GM19468 (cell line): Measurements from ENCODE around the gene TMEM235.
A peak's percentile ranks its signal among the peaks of the same experiment; 100 is the strongest.

Experiments
- ATAC-seq: cut with Tn5 transposase; IDR thresholded peaks from one replicate; pipeline ENCODE4 v1.9.1; 2021; ENCODE audit warnings: mild to moderate bottlenecking, moderate library complexity, moderate number of reproducible peaks; ENCODE audit not compliant: unreplicated experiment; ENCODE audit errors: extremely low read depth

TMEM235 gene

DNA sequence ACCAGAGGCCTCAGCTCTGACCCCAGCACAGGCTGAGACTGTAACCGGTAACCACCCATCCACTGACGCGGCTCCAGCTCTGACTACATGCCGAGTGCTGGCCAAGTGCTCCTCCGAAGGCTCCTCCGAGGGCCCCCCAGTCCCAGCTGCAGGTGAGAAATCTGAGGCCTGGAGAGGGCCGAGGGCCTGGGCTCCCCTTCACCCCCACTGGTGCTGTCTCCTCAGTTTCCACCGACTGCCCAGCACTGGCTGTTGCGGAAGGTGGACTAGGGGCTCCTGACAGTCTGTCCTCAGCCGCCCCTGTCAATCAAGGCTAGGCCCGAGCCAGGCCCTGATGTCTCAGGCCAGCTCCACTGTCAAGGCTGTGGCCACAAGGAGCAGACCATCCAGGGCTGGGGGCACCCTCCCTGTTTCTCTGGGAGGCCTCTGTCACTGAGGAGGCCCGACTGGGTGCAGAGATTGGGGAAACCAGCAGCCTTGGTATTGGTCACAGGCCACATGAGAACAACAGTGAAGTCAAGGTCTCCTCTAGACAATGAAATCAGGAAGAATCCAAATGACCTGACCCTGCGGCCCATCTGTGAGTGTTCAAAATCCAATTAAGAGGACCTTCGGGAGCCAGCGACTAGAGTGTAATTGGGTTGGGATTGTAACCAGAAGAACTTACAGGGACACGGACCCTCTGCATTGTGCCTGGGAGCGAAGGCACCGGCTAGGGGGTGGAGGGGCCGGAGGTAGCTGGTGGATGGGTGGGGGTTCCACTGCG lies 5.1 kb downstream of the TMEM235 start:
- no peak for ATAC-seq

DNA sequence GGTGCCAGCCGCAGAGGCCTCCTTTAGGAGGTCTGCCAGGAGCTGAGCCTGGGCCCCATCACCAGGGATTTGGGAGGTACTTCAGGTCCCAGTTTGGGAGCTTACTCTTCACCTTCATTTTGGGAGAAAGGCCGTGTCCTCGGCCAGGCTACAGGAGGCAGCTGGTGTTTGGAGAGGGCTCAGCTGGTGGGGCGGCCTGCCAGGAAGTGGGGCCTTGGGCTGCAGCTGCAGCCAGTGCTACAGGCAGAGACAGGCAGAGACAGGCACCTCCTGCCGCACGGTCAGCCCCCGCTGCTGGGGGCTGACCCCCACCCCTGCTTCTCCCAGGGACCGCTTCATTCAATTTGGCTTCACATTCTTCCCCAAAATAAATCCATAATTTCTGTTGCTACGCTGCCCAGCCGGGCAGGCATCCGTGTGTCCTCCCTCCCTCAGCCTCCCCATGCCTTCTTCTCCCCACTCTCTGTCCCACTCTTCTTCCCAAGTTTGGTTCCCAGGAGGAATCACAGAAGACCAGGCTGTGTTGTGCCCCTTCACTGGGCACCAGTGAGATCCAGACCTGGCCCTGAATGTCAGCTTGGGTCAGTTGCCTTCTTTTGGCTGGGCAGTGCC lies 6.1 kb downstream of the TMEM235 start:
- ATAC-seq = no peak

DNA sequence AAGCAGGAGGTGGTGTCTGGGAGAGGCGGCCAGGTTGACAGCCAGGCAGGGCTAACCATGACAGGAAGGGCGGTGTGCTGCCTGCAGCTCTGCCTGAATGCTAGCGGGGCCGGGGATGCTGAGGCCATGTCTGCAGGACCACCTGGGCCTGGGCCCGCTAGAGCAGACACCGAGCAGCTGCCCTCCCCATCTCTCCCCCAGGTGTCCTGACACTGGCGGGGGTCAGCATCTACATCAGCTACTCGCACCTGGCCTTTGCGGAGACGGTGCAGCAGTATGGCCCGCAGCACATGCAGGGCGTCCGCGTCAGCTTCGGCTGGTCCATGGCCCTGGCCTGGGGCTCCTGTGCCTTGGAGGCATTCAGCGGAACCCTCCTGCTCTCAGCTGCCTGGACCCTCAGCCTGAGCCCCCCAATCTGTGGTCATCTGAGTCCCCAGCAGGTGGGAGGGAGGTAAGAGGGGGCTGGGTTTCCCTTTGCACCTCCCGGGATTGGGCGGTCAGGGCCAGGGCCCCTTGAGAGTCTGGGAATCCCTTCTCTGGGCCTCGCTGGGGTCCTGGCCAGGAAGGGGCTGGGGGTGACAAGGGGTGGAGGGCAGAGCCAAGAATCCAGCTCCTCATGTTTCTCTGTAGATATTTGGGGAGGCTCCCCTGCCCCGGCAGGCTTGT lies 7.5 kb downstream of the TMEM235 start:
- no peak for ATAC-seq

DNA sequence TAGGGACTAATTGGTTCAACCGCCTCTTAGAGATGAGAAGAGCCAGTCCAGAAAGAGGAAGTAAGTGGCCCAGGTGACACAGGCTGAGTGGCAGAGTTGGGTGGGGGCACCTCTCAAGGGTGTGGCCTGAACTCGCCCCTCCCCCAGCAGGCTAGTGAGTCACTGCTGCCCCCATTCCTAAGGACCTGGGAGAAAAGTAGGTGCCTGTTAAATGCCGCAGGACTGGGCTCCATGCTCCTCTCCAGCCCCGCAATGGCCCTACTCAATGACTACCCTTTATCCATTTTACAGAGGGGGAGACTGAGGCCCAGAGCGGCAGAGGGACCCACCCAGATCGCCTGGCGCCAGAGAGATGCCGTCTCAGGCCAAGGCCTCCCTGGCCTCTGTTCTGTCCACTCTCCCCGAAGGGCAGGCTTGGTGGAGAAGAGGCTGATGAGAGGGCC lies 8.1 kb downstream of the TMEM235 start:
- ATAC-seq = no peak

DNA sequence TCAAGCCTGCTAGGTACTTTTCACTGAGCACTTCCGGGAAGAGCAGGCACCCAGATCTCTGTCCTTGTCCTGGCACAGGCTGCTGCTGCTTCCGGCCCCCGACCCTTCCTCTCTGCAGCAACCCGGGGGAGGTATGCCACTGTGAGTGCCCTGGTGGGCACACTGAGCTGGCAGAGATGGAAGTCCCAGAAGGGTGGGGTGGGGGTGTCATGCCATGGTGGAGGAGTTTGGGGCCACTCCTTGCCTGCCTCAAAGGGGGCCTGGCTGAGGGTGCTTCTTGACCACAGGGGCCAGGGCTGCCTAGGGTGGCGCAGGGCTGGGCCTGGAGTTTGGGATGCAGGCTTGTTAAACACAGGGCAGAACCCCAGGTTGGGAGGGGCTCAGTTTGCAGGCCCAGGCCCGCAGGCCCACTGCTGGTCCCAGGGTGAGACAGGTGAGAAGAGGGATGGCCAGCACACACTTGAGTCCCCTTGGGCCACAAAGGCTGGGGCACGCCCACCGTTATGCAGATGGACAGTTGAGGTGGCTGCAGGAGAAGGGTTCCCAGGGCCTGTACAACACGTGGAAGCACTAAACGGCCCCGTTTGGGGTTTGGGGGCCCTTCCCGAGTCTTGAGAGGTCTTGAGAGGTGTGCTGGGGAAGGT lies 8.7 kb downstream of the TMEM235 start:
- no peak for ATAC-seq

DNA sequence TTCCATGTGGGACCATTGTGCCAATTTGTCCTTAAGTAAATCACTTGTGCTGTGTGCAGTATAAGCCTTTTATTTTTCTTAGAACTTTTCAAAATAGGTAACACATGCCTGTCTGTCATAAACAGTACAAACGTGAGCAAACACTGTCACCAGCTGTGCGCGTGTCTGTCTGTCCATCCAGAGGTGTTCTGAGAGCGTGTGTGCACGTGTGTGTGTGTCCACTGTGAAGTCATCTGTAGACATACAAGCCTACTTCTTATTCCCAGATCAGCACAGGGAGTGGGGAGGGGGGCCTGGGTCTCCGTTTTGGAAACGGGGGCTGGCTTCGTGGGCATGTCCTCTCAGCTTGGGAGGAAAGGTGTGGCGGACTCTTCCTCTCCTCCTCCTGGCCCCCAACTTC lies 9.4 kb downstream of the TMEM235 start:
- ATAC-seq = no peak

DNA sequence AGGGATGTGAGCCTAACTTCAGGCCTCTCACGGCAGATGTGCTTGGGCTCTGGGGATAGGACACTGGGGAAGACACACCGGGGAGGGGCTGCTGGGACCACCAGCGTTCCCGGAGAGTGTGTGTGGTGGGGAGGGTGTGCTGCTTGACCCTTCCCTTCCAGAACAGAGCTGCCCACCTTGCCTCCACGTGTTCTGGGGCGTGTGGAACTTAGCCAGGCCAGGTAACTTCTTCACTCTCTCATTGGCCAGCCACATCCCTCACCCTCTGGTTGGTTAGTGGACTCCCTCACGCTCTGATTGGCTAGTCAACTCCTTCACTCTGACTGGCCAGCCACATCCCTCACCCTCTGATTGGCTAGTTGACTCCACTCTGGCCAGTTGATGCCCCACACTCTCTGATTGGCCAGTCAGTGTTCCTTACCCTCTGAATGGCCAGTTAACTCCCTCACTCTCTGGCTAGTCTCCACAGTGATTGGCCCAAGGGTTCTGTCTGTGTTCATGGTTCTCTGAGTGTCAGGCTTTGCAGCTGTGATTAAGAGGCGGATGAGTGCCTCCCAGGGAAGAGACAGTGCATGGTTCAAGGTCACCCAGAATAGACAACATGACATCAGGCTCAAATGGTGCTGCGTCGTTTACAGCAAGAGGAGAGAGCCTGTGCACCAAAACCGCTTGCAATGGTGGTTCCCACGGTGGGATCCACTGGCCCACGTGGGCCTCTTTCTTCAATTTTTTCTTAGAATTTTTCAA lies 10.0 kb downstream of the TMEM235 start:
- no peak for ATAC-seq

DNA sequence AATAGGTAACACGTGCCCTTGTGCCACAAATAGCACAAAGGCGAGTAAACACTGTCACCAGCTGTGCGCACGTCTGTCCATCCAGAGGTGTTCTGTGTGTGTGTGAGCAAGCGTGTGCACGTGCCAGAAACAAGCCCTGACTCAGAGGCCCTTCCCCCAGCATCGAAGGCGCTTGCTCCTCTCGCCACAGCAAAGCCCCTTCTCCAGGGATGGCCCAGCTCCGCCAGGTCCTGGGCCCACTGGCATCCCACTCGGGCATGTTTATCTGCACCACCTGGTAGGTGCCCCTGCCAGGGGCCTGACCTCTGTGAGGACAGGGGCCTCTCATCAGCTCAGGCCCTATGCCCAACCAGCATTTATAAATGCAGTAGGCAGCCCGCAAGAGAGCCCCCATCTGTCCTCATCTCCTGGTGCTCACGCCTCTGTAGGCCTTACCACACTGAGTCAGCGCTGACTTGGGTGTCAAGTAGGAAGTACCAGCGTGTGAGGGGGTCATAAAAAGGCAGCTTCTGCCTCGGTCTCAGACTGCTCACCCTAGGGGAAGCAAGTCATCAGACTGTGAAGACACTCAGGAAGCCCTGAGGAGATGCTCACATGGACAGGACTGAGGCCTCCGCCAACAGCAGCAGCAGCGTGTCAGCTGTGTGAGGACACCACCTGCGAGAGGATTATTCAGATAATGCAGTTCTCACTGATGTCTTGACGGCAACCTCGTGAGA lies 10.8 kb downstream of the TMEM235 start:
- ATAC-seq = no peak

DNA sequence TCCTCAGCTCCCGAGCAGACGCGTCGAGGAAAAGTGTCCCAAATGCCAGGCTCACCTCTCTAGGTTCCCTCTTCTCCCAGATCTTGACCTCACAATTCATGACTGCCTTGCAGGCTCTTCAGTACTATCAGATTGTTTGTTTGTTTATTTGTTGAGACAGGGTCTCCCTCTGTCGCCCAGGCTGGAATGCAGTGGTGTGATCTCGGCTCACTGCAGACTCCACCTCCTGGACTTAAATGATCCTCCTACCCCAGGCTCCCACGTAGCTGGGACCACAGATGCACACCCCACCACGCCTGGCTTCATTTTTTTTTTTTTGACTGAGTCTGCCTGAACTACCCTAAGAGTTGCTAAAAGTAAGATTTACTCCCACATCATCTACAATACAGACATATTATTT lies 15.9 kb downstream of the TMEM235 start:
- no peak for ATAC-seq

DNA sequence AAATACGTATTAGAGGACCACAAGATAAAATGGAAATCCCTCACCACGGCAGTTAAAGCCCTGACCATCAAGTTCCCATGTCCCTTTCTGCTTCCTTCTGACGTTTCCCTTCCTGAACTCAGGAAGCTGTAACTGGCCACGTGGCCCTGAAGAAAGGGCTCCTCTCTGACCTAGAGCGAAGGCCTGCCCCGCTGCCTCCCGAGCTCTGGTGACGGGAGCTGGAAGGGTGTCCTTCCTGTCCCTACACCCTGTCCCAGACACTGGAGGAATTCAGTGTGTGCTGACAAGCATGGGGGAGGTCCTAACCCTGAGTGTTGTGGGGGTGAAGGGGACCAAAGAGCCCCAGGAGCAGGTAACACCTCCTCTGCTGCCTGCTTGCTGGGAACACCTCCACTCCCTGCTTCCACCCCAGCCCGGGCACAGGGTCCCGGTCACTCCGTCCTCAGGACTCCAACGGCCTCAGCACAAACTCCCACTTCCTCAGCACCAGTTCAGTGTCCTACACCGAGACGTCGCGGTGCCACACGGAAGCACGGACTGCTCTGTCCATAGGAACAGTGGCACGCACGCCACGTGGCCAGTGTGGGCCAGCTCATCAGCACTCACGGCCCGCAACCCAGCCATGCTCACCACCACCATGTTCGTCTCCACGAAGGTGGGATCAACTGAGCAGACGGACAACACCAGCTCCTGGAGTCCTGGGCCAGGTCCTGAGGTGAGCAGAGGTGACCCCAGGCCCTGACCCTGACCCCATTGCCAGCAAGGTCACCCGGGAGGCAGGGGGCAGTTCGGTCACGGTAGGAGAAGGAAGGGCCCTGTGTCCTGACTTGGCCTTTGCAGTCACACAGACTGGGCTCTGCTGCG lies 16.9 kb downstream of the TMEM235 start:
- no peak for ATAC-seq

DNA sequence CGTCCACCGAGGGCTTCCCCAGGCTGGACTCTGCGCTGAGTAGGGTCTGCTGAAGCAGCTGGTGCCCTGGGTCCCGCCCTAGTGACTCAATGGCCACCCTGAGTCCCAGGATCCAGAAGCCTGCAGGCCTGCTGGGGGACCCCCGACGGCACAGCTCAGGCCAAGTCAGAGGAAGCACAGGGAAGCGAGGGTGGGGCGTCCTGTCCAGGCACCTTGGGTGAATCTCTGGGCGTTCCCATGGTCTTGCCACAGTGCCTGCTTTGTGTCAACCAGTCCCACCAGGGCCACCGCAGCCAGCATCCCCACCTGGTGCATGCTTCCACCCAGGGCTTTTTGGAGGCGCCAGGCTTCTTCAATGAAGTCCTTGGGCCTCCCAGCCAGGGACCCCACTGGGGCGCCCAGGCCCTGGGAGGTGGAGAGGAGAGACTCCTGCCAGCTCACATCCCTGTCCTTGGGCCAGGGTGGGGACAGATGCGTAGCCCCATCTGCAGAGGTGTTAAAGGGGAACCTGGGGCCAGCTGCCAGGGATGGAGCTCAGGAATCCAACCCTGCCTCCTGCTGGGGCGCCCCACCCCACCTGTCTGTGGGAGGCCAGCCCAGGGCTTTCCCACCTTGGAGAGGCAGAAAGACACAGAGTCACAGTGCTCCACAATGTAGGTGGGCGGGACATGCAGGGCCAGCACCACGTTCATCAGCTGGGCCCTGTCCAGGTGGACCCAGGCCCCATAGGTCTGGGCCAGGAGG lies 17.8 kb downstream of the TMEM235 start:
- no peak for ATAC-seq

DNA sequence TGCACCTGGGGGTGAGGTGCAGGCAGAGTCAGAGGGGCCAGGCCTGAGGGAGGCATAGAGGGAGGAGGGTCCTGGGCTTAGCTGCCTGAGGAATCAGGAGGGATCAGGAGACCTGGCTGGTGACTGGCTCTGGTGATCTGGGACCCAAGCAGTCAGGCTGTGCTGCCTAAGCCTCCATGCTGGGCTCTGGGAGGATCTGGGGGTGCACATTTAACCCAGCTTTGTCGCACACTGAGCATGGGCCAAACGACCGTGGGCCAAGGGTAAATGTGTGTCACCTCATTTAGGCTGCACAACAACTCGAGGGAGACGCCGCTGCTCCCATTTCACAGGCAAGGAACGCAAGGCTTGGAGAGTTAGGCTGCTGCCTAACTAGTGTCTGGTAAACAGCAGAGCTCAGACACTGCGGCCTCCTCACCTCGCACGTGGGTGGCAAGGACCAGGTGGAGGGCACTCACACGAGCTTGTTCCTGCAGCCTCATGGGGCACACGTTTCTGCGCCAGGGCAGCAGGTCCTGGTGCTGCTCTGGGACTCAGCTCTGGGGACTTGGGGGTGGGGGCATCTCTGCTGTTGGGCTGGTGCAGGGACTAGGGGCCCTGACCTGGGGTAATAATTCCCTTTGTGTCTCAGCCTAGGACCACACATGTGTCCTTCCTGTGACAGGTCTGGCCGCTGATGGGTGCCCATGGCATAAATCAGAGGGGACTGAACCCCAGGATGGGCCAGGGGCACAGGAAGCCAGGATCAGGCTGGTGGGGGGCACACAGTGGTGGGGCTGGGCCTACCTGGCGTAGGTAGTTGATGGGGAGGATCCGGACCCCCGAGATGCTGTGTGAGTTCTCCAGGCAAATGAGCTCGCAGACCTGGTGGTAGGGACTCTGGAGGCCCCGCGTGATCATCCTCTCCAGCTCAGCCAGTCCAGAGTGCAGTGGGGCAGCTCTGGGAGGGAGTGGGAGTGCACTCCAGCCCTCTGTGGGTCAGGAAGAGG lies 18.7 kb downstream of the TMEM235 start:
- ATAC-seq = no peak

DNA sequence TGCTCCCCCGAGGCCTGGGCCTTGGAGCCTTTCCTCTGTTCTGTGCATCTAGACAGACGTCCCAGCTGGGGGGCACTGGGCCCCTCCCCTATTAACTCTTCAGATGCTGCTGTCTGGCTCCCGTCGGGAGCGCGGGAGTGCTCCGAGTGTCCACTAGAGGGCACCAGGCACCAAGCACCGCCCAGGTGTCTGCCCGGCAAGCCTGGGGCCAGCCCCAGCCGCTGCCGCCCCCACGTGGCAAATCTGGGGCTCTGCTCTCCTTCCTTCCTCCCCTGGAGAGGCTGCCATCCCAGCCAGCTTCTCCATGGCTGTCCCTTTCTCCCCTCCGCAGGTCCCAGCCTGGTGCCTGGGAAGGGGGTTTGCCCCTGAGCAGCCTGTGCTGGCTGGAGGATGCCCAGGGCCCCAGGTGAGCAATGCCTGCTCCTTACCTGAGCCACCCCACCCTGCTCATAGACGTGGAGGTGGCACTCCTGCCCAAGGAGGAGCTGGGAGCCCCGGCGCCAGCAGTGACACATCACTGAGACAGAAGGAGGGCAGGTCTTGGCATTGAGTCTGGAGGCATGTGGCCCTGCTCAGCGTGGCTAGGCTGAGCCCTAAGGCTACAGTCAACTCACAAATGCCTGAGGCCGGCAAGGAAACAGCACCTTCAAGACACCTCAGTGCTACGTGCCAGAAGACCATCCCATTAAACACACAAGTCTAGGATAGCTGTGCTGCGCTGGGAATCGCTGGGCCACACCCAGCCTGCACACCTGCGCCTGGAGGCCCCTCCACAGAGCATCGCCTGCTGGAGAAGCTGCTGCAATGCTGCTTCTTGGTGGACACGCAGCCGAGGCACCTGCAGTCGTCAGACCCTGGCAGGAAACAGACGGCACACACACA lies 19.7 kb downstream of the TMEM235 start:
- ATAC-seq = peak; percentile 41

DNA sequence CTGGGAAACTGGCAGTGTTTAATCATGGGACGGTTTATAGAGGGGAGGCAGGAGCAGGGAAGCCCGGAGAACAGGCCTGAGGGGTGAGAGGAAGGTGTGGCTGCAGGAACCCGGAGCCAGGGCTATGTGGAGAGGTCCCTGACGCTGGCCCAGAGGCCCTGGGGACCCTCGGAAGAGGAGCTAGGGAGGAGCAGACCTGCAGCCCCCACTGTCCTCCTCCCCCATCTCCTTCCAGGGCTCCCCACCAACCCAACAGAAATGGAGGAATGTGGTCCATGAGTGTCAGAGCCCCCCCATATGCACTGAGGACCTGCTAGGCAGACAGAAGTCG lies 20.3 kb downstream of the TMEM235 start:
- ATAC-seq = no peak

DNA sequence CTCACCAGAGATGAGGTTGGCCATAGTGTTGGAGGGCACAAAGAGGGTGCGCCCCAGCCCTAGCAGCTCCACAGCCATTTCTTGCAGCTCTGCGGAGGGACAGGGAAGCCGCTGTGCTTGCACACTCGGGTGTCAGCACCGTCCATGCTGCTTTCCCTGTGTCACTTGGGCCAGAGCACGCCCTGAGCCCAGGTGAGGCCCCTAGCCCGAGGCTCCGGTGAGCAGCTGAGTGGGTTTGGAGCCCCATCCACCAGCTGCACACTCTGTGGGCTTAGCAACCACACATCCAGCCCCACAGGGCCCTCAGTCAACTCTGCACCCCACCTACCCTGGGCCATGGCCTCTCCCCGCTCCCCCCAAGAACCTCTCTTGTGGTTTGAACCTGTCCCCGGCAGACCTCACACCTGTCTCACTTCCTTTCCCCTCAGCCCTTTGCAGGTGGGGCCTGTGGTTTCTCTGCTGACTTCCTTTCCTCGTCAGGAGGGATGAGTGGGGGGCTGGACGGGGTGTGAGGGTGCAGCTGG lies 20.7 kb downstream of the TMEM235 start:
- no peak for ATAC-seq
